CD4-positive, alpha-beta T cell treated with Interleukin-17A for 1 hour (primary cell): ENCODE data around the gene XIRP1.

Source experiments
- DNase-seq: peaks from one replicate; pipeline ENCODE4 v3.0.0-alpha.2; 2020

XIRP1 gene

DNA sequence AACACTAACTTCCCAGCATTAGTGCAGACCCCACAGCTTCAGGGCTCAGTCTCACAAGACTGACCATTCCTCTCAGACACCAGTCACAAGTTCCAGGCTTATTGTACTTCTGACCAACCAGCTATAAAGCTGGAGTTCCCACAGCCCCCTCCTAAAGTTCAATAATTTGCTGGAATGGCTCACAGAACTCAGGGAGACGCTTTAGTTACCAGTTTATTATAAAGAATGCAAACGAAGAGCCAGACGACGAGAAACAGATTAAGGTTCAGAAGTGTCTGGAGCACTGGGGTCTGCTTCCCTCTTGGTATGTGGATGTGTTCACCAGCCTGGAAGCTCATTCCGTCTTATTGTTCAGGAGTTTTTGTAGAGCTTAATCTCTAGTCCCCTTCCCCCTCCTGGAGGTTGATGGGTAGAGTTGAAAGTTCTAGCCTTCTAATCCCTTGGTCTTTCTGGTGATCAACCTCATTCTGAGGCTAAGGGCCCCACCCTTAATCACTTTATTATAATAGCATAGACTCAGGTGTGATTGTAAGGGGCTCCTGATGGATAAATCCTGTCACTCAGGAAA is 34.2 kb downstream of the XIRP1 start:
- DNase-seq: no peak

DNA sequence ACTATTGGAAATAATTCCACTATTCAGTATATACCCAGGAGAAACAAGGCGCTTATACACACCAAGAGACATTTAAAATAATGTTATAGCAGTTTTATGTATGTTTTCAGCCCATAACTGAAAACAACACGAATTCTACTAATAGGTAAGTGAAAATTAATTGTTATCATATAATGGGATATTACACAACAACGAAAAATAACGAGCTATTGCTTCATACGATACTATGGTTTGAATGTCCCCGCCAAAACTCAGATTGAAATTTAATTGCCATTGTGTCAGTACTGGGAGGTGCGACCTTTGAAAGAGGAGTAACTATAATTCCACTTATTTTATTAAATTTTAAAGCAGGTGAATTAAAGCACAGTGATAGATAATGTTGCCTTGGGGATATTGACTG is 35.0 kb downstream of the XIRP1 start:
- DNase-seq: no peak

DNA sequence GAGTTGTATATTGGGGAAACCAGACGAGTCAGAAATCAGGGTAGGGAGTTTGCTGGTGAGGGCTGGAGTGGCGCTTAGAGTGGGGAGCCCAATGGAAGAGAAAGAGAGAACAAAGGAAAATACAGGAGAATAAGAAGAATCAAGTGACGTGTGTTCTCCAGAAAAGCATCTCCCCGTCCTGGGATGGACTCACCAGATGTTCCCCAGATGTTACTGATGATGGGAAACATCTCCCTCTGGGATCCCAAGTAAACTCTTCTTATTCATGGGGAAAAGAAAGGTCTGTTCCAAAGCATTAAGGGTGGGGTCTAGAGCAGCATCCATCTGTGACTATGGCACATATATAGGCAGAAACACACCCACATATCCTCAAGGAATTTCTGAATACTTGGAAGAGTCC is 36.0 kb downstream of the XIRP1 start:
- DNase-seq: no peak

DNA sequence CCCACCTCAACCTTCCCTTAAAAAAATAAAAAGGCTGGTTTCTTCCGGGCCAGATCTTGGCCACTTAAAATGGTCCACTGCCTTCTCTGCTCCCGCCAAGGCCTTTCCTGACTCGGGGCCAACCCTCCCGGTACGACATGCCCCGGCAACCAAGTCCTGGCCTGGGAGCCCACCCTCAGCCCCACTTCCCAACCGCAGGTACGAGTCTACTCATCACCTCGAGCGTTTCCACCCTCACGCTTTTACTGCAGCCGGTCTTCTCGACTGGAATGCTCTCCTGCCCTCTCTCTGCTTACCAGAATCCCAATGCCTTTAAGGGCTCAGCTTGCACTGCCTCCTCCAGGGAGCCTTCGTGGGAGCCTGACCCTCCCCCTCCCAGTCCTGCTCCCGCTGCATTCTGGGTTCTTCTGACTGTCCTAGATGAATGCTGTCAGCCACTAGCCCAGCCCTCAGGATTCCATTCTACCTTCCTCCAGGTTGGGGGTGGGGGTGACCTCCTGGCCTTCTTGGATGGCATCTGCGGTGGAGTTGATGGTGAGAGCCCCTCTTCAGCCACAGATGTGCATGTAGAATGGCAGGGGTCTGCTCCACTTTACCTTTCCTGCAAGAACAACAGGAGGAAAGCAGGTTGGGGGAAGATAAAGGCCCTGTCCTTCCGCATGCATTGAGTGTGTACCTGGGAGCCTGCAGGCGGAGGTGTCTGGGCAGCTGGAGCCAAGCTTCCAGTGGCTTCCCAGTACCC is 37.9 kb downstream of the XIRP1 start:
- DNase-seq: no peak

- no peak for DNase-seq
Measured at GRCh38 chr3:39153977-39154279, 38.5 kb downstream of the XIRP1 start.

GRCh38 chr3:39150803-39151631 is 41.4 kb downstream of the XIRP1 start:
- DNase-seq: peak; percentile 52

DNA sequence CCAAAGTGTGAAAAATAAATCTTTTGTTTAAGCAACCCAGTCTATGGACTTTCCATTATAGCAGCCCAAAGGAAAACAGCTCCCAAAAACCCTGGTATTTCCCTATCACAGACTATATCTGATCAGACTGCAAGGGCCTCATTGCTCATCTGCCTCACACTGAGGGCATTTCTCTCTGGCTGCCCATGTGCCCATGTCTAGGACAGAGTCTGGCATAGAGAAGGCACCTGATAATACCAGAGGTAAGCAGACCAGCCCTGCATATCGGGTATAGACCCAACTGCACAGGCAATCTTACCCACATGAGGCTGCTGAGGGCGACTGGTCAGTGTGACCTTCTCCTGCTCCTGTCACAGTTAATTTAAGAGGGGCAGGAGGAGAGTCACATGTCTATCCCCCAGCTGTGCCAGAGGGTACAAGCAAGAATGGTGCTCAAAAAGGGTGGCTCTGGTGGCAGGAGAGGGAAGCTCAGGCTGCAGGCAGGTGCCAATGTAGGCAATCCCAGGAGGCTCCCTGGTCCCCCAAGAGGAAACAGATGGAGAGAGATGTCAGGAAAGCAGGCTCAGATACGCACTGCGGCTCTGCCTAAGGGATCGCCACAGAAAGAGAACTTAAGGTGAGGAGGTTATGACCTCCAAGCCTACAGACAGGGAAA is 42.1 kb downstream of the XIRP1 start:
- no peak for DNase-seq

- DNase-seq: no peak
Measured at GRCh38 chr3:39149498-39150147, 42.8 kb downstream of the XIRP1 start.

DNA sequence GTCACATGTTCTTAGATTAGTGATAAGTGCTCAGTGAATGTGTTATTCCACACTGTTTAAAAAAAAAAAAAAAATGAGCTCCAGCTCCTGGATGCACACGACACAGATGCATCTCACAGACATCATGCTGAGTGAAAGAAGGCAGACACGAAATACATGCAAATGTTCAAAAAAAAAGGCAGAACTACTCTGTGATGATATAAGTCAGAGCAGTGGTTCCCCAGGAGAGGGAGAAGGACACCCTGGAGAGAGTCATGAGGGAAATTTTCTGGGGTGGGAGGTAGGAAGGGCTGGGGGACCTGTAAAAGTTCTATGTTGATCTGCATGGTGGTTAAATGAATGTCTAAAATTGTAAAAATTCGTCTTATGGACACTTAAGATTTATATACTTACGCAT is 43.3 kb downstream of the XIRP1 start:
- no peak for DNase-seq

- no peak for DNase-seq
Measured at GRCh38 chr3:39148435-39149058, 43.8 kb downstream of the XIRP1 start.

GRCh38 chr3:39147711-39148434 is 44.5 kb downstream of the XIRP1 start:
- DNase-seq: peak; percentile 66

- peak; percentile 69 for DNase-seq
Measured at GRCh38 chr3:39146611-39147591, 45.5 kb downstream of the XIRP1 start.

- no peak for DNase-seq
Measured at GRCh38 chr3:39146083-39146501, 46.3 kb downstream of the XIRP1 start.

GRCh38 chr3:39144748-39145380 is 47.5 kb downstream of the XIRP1 start:
- DNase-seq: no peak

- DNase-seq: no peak
Measured at GRCh38 chr3:39144095-39144747, 48.2 kb downstream of the XIRP1 start.

DNA sequence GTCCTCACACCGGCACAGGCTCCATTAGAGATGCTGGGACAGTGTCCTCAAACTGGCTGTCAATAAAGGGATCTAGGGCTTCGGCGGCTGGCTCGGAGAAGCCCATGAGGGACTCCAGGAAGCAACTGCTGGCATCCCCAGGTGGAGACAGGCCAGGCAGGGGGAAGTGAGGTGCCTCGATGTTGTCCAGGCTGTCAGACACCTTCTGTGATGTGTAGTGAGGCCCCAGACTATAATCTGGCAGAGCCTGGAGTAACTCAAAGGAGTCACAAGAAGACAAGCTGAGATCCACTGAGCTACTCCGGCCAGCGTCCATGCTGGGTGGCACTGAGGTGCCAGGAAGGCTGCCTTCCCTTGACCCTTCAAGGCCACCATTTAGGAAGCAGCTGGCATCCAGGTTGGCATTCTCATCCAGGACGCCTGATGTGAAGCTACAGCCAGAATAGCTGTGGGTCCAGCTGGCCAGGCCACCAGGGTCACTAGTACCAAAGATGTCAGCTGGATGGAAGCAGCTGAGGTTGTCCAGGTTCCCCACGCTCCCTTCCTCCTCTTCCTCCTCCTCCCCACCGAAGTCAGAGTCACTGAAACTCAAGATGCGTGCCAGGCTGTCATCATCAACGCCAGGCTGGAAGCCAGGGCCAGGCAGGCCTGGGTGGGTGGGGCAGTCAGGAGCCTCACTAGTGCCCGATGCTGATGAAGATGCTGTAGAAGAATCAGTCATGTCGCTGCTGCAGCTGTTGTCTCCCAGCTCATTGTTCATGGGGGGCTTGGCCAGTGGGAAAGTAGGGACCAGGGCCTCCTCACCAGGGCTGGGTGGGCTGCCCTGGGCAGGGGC is 49.1 kb downstream of the XIRP1 start:
- DNase-seq: no peak

DNA sequence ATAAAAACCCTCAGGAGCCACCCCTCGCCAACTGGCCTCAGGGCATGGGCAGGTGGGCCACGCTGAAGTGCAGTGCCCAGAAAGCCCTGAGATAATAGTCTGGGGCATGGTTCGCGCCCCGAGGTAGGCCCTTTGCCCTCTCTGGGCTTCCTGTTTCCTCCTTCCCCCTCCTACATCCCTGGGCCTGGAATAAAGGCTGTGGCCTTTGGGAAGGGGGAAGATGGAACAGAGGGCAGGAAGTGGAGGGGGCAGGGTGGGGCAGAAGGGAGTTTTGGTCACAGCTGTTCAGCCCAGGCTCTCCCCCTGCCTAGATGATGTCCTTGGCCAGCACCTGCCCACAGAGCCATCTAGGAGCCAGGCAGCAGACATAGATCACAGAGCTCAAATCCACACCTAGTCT is 50.3 kb downstream of the XIRP1 start:
- no peak for DNase-seq

DNA sequence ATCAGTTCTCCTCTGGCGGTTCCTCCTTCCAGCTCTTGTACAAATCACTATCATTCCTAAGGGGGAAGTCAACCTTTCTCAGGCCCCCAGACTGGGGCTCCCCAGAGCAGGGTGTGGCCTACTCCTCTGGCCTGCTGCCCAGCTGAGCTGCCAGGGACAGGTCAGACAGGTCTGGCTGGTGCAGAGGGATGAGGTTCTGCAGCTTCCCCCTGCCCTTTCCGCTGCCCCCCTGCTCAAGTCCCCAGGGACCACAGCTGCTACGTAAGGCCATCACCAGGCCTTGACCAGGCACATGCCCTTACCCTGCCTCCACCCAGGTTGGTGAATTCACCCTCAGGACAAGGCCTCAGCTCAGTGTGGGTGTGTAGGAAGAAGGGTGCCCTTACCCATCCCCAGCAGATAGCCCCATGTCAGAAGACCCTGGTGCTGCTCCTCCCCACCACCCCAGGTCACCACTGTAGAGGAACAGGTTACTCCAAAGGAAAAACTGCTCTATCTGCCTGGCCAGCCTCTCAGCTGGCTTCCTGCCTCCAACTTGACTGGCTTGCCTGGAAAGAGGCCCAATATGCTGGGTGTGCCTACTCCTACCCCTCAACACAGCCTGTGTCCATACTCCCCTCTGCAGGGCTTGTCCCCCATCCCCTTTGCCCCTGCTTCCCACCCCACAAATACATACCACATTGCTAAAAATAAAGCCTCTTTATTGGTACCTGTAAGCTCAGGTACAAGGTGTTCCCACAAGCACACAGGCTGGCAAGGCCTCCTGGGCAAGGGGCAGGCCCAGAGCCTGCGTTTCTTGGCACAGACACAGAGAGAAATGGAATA is 51.0 kb downstream of the XIRP1 start:
- DNase-seq: no peak
